ENCODE results near the gene ELOF1. TPM values are rescaled to one million over a fixed set of nuclear protein-coding genes. Genes with fewer than 3 reads are reported as not detected.
"Not testable (repeated sequence)": the region's sequence is repeated elsewhere in the genome, so short reads cannot be mapped to it uniquely, and the experiment has no call there.

ELOF1 gene
- total RNA-seq, 1 donor from 2014 or later: 28.9 TPM

GRCh38 chr19:11573354-11573753, 14.3 kb upstream of the ELOF1 start:
- not testable (repeated sequence) for ATAC-seq; DNase-seq (ENCODE audit: low spot score)

- ATAC-seq (no peak), DNase-seq (ENCODE audit: low spot score) (no peak)
Observed at GRCh38 chr19:11570039-11570462, 11.0 kb upstream of the ELOF1 start.

GRCh38 chr19:11566164-11566563, 7.1 kb upstream of the ELOF1 start:
- no peak for ATAC-seq
- no peak for DNase-seq (ENCODE audit: low spot score)

- DNase-seq (ENCODE audit: low spot score); ATAC-seq: not testable (repeated sequence)
Observed at GRCh38 chr19:11565649-11565980, 6.6 kb upstream of the ELOF1 start.

- DNase-seq (ENCODE audit: low spot score); ATAC-seq: not testable (repeated sequence)
Observed at GRCh38 chr19:11564082-11564807, 5.2 kb upstream of the ELOF1 start.

GRCh38 chr19:11563532-11563931, 4.5 kb upstream of the ELOF1 start:
- DNase-seq (ENCODE audit: low spot score): no peak
- no peak for ATAC-seq

- no peak for DNase-seq (ENCODE audit: low spot score)
- ATAC-seq: peak; percentile 48
Observed at GRCh38 chr19:11560404-11561051, 1.5 kb upstream of the ELOF1 start.

GRCh38 chr19:11556634-11557420, 2.2 kb downstream of the ELOF1 start:
- ATAC-seq (no peak), DNase-seq (ENCODE audit: low spot score) (no peak)

- DNase-seq (ENCODE audit: low spot score) (no peak), ATAC-seq (no peak)
Observed at GRCh38 chr19:11555246-11555645, 3.8 kb downstream of the ELOF1 start.

GRCh38 chr19:11554160-11554559, 4.9 kb downstream of the ELOF1 start:
- ATAC-seq (no peak), DNase-seq (ENCODE audit: low spot score) (no peak)

- DNase-seq (ENCODE audit: low spot score): no peak
- no peak for ATAC-seq
Observed at GRCh38 chr19:11552666-11553372, 6.2 kb downstream of the ELOF1 start.

GRCh38 chr19:11551603-11552235, 7.3 kb downstream of the ELOF1 start:
- DNase-seq (ENCODE audit: low spot score): no peak
- peak; percentile 57 for ATAC-seq

- DNase-seq (ENCODE audit: low spot score) (no peak), ATAC-seq (no peak)
Observed at GRCh38 chr19:11550265-11550664, 8.8 kb downstream of the ELOF1 start.

GRCh38 chr19:11549386-11549953, 9.6 kb downstream of the ELOF1 start:
- DNase-seq (ENCODE audit: low spot score) (no peak), ATAC-seq (no peak)

- ATAC-seq (no peak), DNase-seq (ENCODE audit: low spot score) (no peak)
Observed at GRCh38 chr19:11547929-11548700, 10.9 kb downstream of the ELOF1 start.

- ATAC-seq (no peak), DNase-seq (ENCODE audit: low spot score) (no peak)
Observed at GRCh38 chr19:11541238-11541637, 17.8 kb downstream of the ELOF1 start.

GRCh38 chr19:11540645-11541044, 18.4 kb downstream of the ELOF1 start:
- ATAC-seq (no peak), DNase-seq (ENCODE audit: low spot score) (no peak)

- no peak for DNase-seq (ENCODE audit: low spot score)
- ATAC-seq: no peak
Observed at GRCh38 chr19:11539495-11540365, 19.3 kb downstream of the ELOF1 start.

Measured in left lobe of liver (tissue), 2 donors.